Right renal cortex interstitium (tissue), 3 donors: ENCODE results near the gene OTOP3. TPM values are rescaled to one million over a fixed set of nuclear protein-coding genes. Genes with fewer than 3 reads are reported as not detected.

Experiments used
- DNase-seq, 3 donors: peaks; one replicate each; pipeline ENCODE4 v3.0.0-alpha.2; 2013; ENCODE audit warnings: low read depth in 3 of 3, low spot score in 2 of 3
- polyA plus RNA-seq, 3 donors: library from polyadenylated mRNA; unstranded; fragments of 120-200 nt; gene quantifications; one replicate each; pipeline ENCODE4 v1.2.1, GENCODE V29; 2013; ENCODE audit not compliant: insufficient read length in 3 of 3

Gene OTOP3
- polyA plus RNA-seq, 3 donors, result not detected

- no peak for DNase-seq
Measured at GRCh38 chr17:74937064-74938051, 1.7 kb downstream of the OTOP3 start.

GRCh38 chr17:74938194-74938950 is 2.7 kb downstream of the OTOP3 start:
- DNase-seq, result no peak

- no peak for DNase-seq
Measured at GRCh38 chr17:74939534-74939933, 3.8 kb downstream of the OTOP3 start.

GRCh38 chr17:74941128-74941725 is 5.5 kb downstream of the OTOP3 start:
- no peak for DNase-seq

- no peak for DNase-seq
Measured at GRCh38 chr17:74943808-74944522, 8.3 kb downstream of the OTOP3 start.

- no peak for DNase-seq
Measured at GRCh38 chr17:74945543-74945942, 9.8 kb downstream of the OTOP3 start.

- no peak for DNase-seq
Measured at GRCh38 chr17:74946641-74947040, 10.9 kb downstream of the OTOP3 start.

- no peak for DNase-seq
Measured at GRCh38 chr17:74947041-74947754, 11.5 kb downstream of the OTOP3 start.

GRCh38 chr17:74949455-74950115 is 13.9 kb downstream of the OTOP3 start:
- no peak for DNase-seq

GRCh38 chr17:74950207-74950606 is 14.5 kb downstream of the OTOP3 start:
- DNase-seq, result no peak

- DNase-seq, result no peak
Measured at GRCh38 chr17:74951065-74951464, 15.4 kb downstream of the OTOP3 start.

GRCh38 chr17:74951680-74952421 is 16.2 kb downstream of the OTOP3 start:
- DNase-seq, result no peak

GRCh38 chr17:74952431-74953133 is 16.9 kb downstream of the OTOP3 start:
- DNase-seq, result no peak

- DNase-seq, result no peak
Measured at GRCh38 chr17:74953134-74953687, 17.5 kb downstream of the OTOP3 start.

- no peak for DNase-seq
Measured at GRCh38 chr17:74954115-74954514, 18.4 kb downstream of the OTOP3 start.

GRCh38 chr17:74954665-74955421 is 19.1 kb downstream of the OTOP3 start:
- no peak for DNase-seq

- no peak for DNase-seq
Measured at GRCh38 chr17:74956093-74956492, 20.4 kb downstream of the OTOP3 start.
